ENCODE measurements around the gene DNHD1.

DNHD1 gene

DNA sequence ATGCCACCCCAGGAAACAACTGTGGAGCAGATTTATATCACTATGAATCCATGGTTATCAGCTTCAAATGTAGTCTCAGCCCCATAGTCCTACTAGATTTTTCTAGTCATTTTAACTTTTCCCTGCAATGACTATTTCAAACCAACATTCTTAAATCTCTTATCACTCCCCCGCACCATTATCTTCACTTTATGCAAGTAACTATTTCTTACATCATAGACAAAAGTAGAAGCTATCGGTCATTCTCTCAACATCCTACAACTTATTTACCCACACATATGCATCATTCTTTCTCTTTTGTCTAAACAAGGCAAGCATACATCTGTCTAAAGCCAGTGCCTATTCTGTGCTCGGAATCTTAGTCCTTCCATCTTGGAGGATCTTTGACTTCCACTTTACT, 11.4 kb upstream of the DNHD1 start:
- TF ChIP-seq, protein P1, sequence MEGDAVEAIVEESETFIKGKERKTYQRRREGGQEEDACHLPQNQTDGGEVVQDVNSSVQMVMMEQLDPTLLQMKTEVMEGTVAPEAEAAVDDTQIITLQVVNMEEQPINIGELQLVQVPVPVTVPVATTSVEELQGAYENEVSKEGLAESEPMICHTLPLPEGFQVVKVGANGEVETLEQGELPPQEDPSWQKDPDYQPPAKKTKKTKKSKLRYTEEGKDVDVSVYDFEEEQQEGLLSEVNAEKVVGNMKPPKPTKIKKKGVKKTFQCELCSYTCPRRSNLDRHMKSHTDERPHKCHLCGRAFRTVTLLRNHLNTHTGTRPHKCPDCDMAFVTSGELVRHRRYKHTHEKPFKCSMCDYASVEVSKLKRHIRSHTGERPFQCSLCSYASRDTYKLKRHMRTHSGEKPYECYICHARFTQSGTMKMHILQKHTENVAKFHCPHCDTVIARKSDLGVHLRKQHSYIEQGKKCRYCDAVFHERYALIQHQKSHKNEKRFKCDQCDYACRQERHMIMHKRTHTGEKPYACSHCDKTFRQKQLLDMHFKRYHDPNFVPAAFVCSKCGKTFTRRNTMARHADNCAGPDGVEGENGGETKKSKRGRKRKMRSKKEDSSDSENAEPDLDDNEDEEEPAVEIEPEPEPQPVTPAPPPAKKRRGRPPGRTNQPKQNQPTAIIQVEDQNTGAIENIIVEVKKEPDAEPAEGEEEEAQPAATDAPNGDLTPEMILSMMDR (IDR thresholded peaks at IDR 0.05; ENCODE audit: insufficient read depth, low read length) = no peak
- TF ChIP-seq SPI1 (IDR thresholded peaks at IDR 0.05; ENCODE audit: borderline replicate concordance, low read depth) (no peak), GABPA (IDR thresholded peaks at IDR 0.05; ENCODE audit: low read depth) (no peak), POLR2AphosphoS5 (IDR thresholded peaks at IDR 0.05; ENCODE audit: low read depth) (no peak)
- TF ChIP-seq, protein P2, sequence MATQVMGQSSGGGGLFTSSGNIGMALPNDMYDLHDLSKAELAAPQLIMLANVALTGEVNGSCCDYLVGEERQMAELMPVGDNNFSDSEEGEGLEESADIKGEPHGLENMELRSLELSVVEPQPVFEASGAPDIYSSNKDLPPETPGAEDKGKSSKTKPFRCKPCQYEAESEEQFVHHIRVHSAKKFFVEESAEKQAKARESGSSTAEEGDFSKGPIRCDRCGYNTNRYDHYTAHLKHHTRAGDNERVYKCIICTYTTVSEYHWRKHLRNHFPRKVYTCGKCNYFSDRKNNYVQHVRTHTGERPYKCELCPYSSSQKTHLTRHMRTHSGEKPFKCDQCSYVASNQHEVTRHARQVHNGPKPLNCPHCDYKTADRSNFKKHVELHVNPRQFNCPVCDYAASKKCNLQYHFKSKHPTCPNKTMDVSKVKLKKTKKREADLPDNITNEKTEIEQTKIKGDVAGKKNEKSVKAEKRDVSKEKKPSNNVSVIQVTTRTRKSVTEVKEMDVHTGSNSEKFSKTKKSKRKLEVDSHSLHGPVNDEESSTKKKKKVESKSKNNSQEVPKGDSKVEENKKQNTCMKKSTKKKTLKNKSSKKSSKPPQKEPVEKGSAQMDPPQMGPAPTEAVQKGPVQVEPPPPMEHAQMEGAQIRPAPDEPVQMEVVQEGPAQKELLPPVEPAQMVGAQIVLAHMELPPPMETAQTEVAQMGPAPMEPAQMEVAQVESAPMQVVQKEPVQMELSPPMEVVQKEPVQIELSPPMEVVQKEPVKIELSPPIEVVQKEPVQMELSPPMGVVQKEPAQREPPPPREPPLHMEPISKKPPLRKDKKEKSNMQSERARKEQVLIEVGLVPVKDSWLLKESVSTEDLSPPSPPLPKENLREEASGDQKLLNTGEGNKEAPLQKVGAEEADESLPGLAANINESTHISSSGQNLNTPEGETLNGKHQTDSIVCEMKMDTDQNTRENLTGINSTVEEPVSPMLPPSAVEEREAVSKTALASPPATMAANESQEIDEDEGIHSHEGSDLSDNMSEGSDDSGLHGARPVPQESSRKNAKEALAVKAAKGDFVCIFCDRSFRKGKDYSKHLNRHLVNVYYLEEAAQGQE (IDR thresholded peaks at IDR 0.05; ENCODE audit: insufficient replicate concordance, low read depth) = no peak
- DNase-seq (ENCODE audit: low read depth in 1 of 2, low spot score in 1 of 2) = no peak
- Histone ChIP-seq H3K27me3 (ENCODE audit: insufficient read depth, poor library complexity, severe bottlenecking) (no peaks in the 10 kb centered on the region), H3K4me3 (replicated peaks; ENCODE audit: insufficient read depth, low read length) (no peak overlapping the region), H3K27ac (replicated peaks) (no peak overlapping the region)

- TF ChIP-seq GABPA (IDR thresholded peaks at IDR 0.05; ENCODE audit: low read depth) (no peak), POLR2AphosphoS5 (IDR thresholded peaks at IDR 0.05; ENCODE audit: low read depth) (no peak)
- TF ChIP-seq, protein P2 (IDR thresholded peaks at IDR 0.05; ENCODE audit: insufficient replicate concordance, low read depth) = no peak
- TF ChIP-seq, protein P1 (IDR thresholded peaks at IDR 0.05; ENCODE audit: insufficient read depth, low read length) = no peak
- Histone ChIP-seq H3K27me3 (ENCODE audit: insufficient read depth, poor library complexity, severe bottlenecking) (no peaks in the 10 kb centered on the region), H3K27ac (replicated peaks) (no peak overlapping the region), H3K4me3 (replicated peaks; ENCODE audit: insufficient read depth, low read length) (no peak overlapping the region)
- DNase-seq (ENCODE audit: low read depth in 1 of 2, low spot score in 1 of 2) = no peak
These were observed 10.8 kb upstream of the DNHD1 start for GRCh38 chr11:6486256-6486655.

DNA sequence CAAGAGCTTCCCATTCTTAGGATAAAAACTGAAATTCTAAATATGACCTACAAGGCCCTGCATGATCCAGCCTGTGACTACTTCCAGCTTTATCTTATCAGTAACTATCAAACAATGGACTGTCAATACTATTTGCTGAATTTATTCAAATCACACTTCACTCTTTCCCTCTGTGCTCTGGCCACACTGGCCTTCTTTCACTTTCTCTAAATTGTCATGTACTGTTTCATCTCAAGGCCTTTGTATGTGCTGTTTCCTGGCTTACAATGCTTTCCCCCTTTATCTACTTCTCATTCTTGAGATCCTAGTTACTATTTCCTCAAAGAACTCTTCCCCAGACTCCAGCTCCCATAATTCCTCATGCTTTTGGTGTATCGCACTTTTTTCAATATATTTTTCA, 10.1 kb upstream of the DNHD1 start:
- Histone ChIP-seq H3K27me3 (ENCODE audit: insufficient read depth, poor library complexity, severe bottlenecking) (no peaks in the 10 kb centered on the region), H3K4me3 (replicated peaks; ENCODE audit: insufficient read depth, low read length) (no peak overlapping the region), H3K27ac (replicated peaks) (no peak overlapping the region)
- no peak for DNase-seq (ENCODE audit: low read depth in 1 of 2, low spot score in 1 of 2)
- TF ChIP-seq GABPA (IDR thresholded peaks at IDR 0.05; ENCODE audit: low read depth) (no peak), SPI1 (IDR thresholded peaks at IDR 0.05; ENCODE audit: borderline replicate concordance, low read depth) (no peak), POLR2AphosphoS5 (IDR thresholded peaks at IDR 0.05; ENCODE audit: low read depth) (no peak)
- TF ChIP-seq, protein P2 (IDR thresholded peaks at IDR 0.05; ENCODE audit: insufficient replicate concordance, low read depth) = no peak
- TF ChIP-seq, protein P1 (IDR thresholded peaks at IDR 0.05; ENCODE audit: insufficient read depth, low read length) = no peak
